Ovary (tissue), 3 donors: ENCODE results near the gene PERM1.

Source experiments
- CTCF ChIP-seq, 3 donors: fragments of 450-650 bp in 2 of 3; fragments of 200-600 bp in 1 of 3; IDR thresholded peaks; one replicate each; pipeline versions ENCODE4 v1.5.1 to v1.8.0; 2016 to 2022; ENCODE audit warnings: antibody characterized with exemption in 3 of 3, mild to moderate bottlenecking in 1 of 3
- EP300 ChIP-seq: sonication (generic); formaldehyde crosslinking; IDR thresholded peaks from one replicate; pipeline ENCODE4 v1.6.1; 2017; ENCODE audit warnings: antibody characterized with exemption
- POLR2A ChIP-seq: fragments of 450-650 bp; IDR thresholded peaks from one replicate; pipeline ENCODE4 v1.6.1; 2017; ENCODE audit warnings: antibody characterized with exemption, mild to moderate bottlenecking, moderate library complexity
- donor health status: DM: no; HTN: no; CAD: no.

DNA sequence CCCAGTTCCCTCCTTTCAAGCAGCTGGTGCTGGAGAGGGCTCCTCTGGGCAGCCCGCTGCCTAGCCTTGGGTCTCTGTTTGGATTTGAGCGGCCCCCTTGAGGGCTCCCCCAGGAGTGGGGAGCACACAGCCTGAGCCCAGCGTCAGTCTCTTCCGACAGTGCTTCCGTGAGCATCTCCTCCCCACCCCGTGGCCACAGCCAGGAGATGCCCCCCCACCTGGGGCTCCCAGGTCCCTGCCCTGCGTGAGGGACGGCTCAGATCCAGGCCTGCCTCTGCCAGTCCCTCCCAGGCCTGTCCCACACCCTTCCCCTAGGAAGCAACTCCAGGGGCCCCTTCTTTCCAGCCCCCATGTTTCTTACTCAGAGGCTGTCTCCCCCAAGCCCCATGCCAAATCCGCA lies 54.7 kb downstream of the PERM1 start:
- TF ChIP-seq POLR2A (no peak), CTCF (IDR thresholded peaks at IDR 0.05) (no peak), EP300 (no peak)
